Stomach (tissue), 9 donors: Measurements from ENCODE around the gene ZNF516. TPM values are rescaled to one million over a fixed set of nuclear protein-coding genes. Genes with fewer than 3 reads are reported as not detected.

Source experiments
- DNase-seq, 2 donors: peaks; one replicate each; pipeline versions ENCODE4 v3.0.0 to v3.0.0-alpha.2; 2013 to 2019
- H3K27ac ChIP-seq, 5 donors: fragments of 200-600 bp in 4 of 5; sonication (generic) in 4 of 5; one replicate each; pipeline ENCODE4 v1.5.1; 2013 to 2019; ENCODE audit warnings: mild to moderate bottlenecking in 1 of 5, moderate library complexity in 1 of 5
- H3K27me3 ChIP-seq, 3 donors: fragments of 200-600 bp; sonication (generic); one replicate each; pipeline ENCODE4 v1.5.1; 2017 to 2019; ENCODE audit warnings: mixed run types in 1 of 3
- H3K36me3 ChIP-seq, 4 donors: fragments of 200-600 bp; sonication (generic); 1 replicate in 3 of 4; 2 replicates in 1 of 4; pipeline ENCODE4 v1.5.1; 2016 to 2019
- H3K4me1 ChIP-seq, 4 donors: fragments of 200-600 bp; sonication (generic); one replicate each; pipeline ENCODE4 v1.5.1; 2016 to 2019
- H3K4me3 ChIP-seq, 4 donors: fragments of 200-600 bp; sonication (generic) in 3 of 4; one replicate each; pipeline ENCODE4 v1.5.1; 2016 to 2019; ENCODE audit warnings: mild to moderate bottlenecking in 1 of 4
- H3K9me3 ChIP-seq, 4 donors: fragments of 200-600 bp; sonication (generic); one replicate each; pipeline ENCODE4 v1.5.1; 2016 to 2019
- EP300 ChIP-seq: sonication (generic); formaldehyde crosslinking; IDR thresholded peaks from one replicate; pipeline ENCODE4 v1.6.1; 2017; ENCODE audit warnings: antibody characterized with exemption
- POLR2A ChIP-seq, 4 donors: fragments of 450-650 bp; IDR thresholded peaks; one replicate each; pipeline ENCODE4 v1.6.1; 2016; ENCODE audit warnings: antibody characterized with exemption in 4 of 4, control low read depth in 2 of 4, mild to moderate bottlenecking in 1 of 4, moderate library complexity in 1 of 4
- POLR2AphosphoS5 ChIP-seq, 3 donors: sonication (generic); formaldehyde crosslinking; IDR thresholded peaks; one replicate each; pipeline ENCODE4 v1.6.1; 2016; ENCODE audit warnings: antibody characterized with exemption in 3 of 3
- WGBS, 5 donors: extraction: QIAGEN DNeasy Blood & Tissue Kit in 3 of 5; methylation state at CpG; one replicate each; pipeline versions ENCODE4 v1.1.5 to v1.1.7; 2013 to 2018; 5-methylcytosine and 5-hydroxymethylcytosine counted together
- intact Hi-C: fragments of 100-400 bp; cut with DNase I; formaldehyde crosslinking; loops from one replicate; pipeline ENCODE4 v1.15.1; 2023; ENCODE audit warnings: low total_unique reads
- polyA plus RNA-seq, 3 donors: library from polyadenylated mRNA; stranded (reverse); fragments of 200-250 nt; gene quantifications; one replicate each; pipeline ENCODE4 v1.2.3, GENCODE V29; 2013
- total RNA-seq, 5 donors: library from RNA; depleted of rRNA; stranded (reverse); fragments of >200 nt; gene quantifications; one replicate each; pipeline versions ENCODE4 v1.1.0 to v1.2.3, GENCODE V29; 2014 to 2016
- TF ChIP-seq, protein P1 (sequence below), 7 experiments: fragments of 450-650 bp in 4 of 7; fragments of 200-600 bp in 3 of 7; sonication (generic) in 3 of 7; IDR thresholded peaks; one replicate each; pipeline ENCODE4 v1.5.1; 2016 to 2019; ENCODE audit warnings: antibody characterized with exemption in 7 of 7, control low read depth in 2 of 7, mild to moderate bottlenecking in 1 of 7
- donor health status: healthy with polysubstance abuse.
- donor health status: Bipolar disorder and iron deficiency.
- donor health status: healthy.

The ZNF516 gene
- total and polyA plus RNA-seq, 8 donors = 2.3 to 25.9 (median 14.4) TPM

DNA sequence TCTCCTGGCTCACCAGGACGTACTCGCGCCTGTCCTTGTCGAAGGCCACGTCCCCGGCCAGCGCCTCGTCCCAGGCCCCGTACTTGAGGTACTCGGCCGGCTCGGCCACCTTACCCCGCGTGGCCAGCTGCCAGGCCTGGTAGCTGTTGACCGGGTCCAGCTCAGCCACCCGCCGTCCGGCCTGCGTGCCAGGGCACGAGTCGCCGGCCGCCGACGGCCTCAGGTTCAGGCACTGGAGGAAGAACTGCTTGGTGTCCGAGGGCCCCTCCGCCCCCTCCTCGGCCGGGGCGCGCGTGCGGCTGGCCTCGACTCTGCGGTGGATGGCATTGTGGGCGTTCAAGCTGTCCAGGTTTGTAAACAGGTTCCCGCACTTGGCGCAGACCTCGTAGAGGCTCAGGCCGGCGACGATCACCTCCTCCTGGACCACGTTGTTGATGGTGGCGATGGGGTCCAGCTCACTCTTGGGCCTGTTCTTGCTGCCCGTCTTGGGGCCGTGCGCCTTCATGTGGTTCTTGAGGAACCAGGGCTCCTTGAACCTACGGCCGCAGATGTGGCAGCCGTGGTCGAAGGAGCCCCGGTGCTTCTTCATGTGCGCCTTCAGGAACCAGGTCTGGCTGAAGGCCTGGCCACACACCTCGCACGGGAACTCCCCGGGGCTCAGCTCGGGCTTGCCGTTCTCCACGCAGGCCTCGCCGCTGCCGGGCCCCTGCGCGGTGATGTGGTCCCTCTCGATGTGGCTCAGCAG is 53.2 kb downstream of the ZNF516 start:
- peaks cover 15 to 51% (median 26%) of the 10 kb centered on the region in 4 donors for H3K4me1 ChIP-seq

DNA sequence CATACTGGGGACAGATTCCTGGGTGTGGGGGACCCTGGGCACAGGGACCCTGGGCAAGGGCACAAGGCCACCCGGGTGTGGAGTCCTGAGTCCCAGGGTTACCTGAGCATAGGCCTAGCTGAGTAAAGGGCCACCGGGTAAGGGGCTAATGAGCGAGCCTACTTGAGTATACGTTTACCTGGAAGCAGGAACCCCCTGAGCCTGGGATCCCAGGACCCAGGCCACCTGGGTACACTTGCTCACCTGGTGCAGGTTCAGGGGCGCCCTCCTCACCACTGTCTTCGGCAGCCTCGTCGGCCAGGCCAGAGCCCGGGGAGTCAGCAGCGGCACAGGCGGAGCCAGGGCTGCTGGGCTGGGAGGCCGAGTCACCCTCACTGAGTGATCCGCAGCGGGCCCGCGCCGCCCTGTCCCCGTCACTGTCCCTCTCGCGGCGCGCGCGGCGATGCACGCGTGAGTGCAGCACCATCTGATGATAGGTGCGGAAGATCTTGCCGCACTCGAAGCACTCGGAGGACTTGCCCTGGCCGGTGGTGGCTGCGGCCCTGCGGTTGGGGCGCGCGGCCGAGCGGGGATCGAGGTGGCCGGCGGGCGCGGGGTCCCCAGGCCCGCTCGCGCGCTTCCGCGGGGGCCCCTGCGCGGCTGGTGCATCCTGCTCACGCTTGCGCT is 53.9 kb downstream of the ZNF516 start:
- Histone ChIP-seq H3K27me3 (no peaks in the 10 kb centered on the region), H3K27ac (no peak overlapping the region), H3K4me1 (peaks cover 10 to 50% (median 20%) of the 10 kb centered on the region in 4 donors), H3K36me3 (peaks cover 23 to 47% (median 46%) of the 10 kb centered on the region in 4 donors), H3K9me3 (no peaks in the 10 kb centered on the region), H3K4me3 (no peak overlapping the region)
- 95 to 98% (median 97%) methylated on average over 38 to 54 of the region's 54 CpGs for WGBS, 5 donors
- intact Hi-C loops = no loop called here
- no peak for DNase-seq
- TF ChIP-seq EP300 (no peak), POLR2AphosphoS5 (IDR thresholded peaks at IDR 0.05) (no peak), POLR2A (IDR thresholded peaks at IDR 0.05) (no peak)
- TF ChIP-seq, protein P1, sequence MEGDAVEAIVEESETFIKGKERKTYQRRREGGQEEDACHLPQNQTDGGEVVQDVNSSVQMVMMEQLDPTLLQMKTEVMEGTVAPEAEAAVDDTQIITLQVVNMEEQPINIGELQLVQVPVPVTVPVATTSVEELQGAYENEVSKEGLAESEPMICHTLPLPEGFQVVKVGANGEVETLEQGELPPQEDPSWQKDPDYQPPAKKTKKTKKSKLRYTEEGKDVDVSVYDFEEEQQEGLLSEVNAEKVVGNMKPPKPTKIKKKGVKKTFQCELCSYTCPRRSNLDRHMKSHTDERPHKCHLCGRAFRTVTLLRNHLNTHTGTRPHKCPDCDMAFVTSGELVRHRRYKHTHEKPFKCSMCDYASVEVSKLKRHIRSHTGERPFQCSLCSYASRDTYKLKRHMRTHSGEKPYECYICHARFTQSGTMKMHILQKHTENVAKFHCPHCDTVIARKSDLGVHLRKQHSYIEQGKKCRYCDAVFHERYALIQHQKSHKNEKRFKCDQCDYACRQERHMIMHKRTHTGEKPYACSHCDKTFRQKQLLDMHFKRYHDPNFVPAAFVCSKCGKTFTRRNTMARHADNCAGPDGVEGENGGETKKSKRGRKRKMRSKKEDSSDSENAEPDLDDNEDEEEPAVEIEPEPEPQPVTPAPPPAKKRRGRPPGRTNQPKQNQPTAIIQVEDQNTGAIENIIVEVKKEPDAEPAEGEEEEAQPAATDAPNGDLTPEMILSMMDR (IDR thresholded peaks at IDR 0.05) = no peak

More for the DNA sequence above, 53.2 kb downstream of the ZNF516 start:
- no peaks in the 10 kb centered on the region for H3K9me3 ChIP-seq
- no peak overlapping the region for H3K4me3 ChIP-seq
- no peak overlapping the region for H3K27ac ChIP-seq
- WGBS, 5 donors = 96 to 98% (median 97%) methylated on average over 43 to 65 of the region's 65 CpGs
- intact Hi-C loops = no loop called here
- no peak for DNase-seq
- H3K36me3 ChIP-seq = peaks cover 23 to 46% (median 45%) of the 10 kb centered on the region in 4 donors
- TF ChIP-seq POLR2A (IDR thresholded peaks at IDR 0.05) = no peak
- TF ChIP-seq POLR2AphosphoS5 (IDR thresholded peaks at IDR 0.05) = no peak
- no peak for TF ChIP-seq EP300
- TF ChIP-seq, protein P1 (IDR thresholded peaks at IDR 0.05) = no peak
- H3K27me3 ChIP-seq = no peaks in the 10 kb centered on the region

DNA sequence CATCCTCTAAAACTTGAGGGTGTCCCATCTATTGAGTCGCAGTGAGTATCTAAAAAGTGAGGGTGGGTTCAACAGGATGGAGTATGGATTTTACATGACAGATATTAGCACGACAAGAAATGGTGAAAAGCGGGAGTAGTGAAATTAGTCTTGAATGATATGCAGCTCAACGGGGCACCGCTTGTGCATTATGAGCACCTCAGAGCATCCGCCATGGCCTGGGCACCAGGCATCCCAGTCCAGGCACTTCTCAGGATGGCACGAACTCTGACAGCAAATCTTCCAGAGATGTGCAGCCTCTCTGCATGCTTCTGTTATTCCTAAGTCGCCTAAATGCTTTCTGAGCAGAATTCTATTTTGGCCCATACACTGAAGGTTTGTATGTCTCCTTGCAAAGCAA is 57.1 kb downstream of the ZNF516 start:
- DNase-seq = no peak
- H3K27me3 ChIP-seq = no peaks in the 10 kb centered on the region
- WGBS, 5 donors = 89 to 94% (median 92%) methylated on average over 8 of the region's 8 CpGs
- peaks cover 0 to 24% (median 0%) of the 10 kb centered on the region in 4 donors for H3K4me1 ChIP-seq
- H3K36me3 ChIP-seq = peaks cover 23 to 62% (median 55%) of the 10 kb centered on the region in 4 donors
- intact Hi-C loops = no loop called here
- H3K9me3 ChIP-seq = no peaks in the 10 kb centered on the region
- H3K27ac ChIP-seq = no peak overlapping the region
- TF ChIP-seq EP300 = no peak
- TF ChIP-seq POLR2A (IDR thresholded peaks at IDR 0.05) = no peak
- TF ChIP-seq, protein P1 (IDR thresholded peaks at IDR 0.05) = no peak
- no peak for TF ChIP-seq POLR2AphosphoS5 (IDR thresholded peaks at IDR 0.05)
- no peak overlapping the region for H3K4me3 ChIP-seq

DNA sequence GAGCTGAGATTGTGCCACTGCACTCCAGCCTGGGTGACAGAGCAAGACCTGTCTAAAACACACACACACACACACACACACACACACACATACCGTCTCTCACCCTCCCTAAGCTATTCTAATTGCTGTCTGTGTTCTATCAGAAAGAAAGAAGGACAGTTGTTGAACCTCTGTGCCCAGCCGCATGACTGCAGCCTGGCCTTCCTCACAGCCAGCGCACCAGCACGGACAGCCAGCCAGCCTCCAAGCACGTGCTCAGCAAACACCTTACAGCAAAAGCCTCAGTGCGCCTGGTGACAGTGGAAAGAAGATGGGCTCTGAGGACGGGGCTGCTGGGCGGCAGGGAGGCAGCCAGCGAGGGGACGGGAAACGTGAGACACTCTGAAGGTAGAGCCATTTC is 58.0 kb downstream of the ZNF516 start:
- Histone ChIP-seq H3K9me3 (no peaks in the 10 kb centered on the region), H3K4me3 (no peak overlapping the region), H3K36me3 (peaks cover 15 to 60% (median 54%) of the 10 kb centered on the region in 4 donors), H3K4me1 (peaks cover 0 to 24% (median 2%) of the 10 kb centered on the region in 4 donors), H3K27ac (peak overlapping the region in 1 of 5 donors; percentile 37), H3K27me3 (no peaks in the 10 kb centered on the region)
- 80 to 96% (median 91%) methylated on average over 10 to 11 of the region's 11 CpGs for WGBS, 5 donors
- DNase-seq = no peak
- TF ChIP-seq POLR2AphosphoS5 (IDR thresholded peaks at IDR 0.05) (no peak), POLR2A (IDR thresholded peaks at IDR 0.05) (no peak), EP300 (no peak)
- TF ChIP-seq, protein P1 (IDR thresholded peaks at IDR 0.05) = no peak
- intact Hi-C loops = no loop called here
